IMR-90 (cell line): Measurements from ENCODE around the gene SPTLC2.

ENCODE experiments used
- CEBPB ChIP-seq: IDR thresholded peaks from 2 replicates; pipeline ENCODE4 v1.6.1; 2012; ENCODE audit warnings: low read depth, low read length, improper control_type of control experiment
- CHD1 ChIP-seq: IDR thresholded peaks from 2 replicates; pipeline ENCODE4 v1.6.1; 2012; ENCODE audit warnings: low read depth, low read length, improper control_type of control experiment
- MXI1 ChIP-seq: IDR thresholded peaks from 2 replicates; pipeline ENCODE4 v1.6.1; 2012; ENCODE audit warnings: low read depth, mild to moderate bottlenecking, low read length, moderate library complexity, borderline replicate concordance
- POLR2A ChIP-seq: IDR thresholded peaks from 2 replicates; pipeline ENCODE4 v1.6.1; 2012; ENCODE audit warnings: mild to moderate bottlenecking, low read depth, low read length
- RAD21 ChIP-seq: IDR thresholded peaks from 2 replicates; pipeline ENCODE4 v1.6.1; 2012; ENCODE audit warnings: low read length, improper control_type of control experiment
- RCOR1 ChIP-seq: IDR thresholded peaks from 2 replicates; pipeline ENCODE4 v1.6.1; 2012; ENCODE audit warnings: mild to moderate bottlenecking, low read length, improper control_type of control experiment; ENCODE audit not compliant: insufficient replicate concordance
- RFX5 ChIP-seq: IDR thresholded peaks from 2 replicates; pipeline ENCODE4 v1.8.0; 2012; ENCODE audit warnings: low read depth, mild to moderate bottlenecking, low read length, moderate library complexity
- TF ChIP-seq, protein P1 (sequence below): conservative IDR thresholded peaks from 2 replicates; pipeline ENCODE4 v1.5.1; 2012; ENCODE audit warnings: mild to moderate bottlenecking, low read depth, low read length, improper control_type of control experiment
- TF ChIP-seq, protein P2 (sequence below): fragments of 150-350 bp; IDR thresholded peaks from 2 replicates; pipeline ENCODE4 v1.6.1; 2016; ENCODE audit warnings: low read depth, mild to moderate bottlenecking, low read length, moderate library complexity, borderline replicate concordance

DNA sequence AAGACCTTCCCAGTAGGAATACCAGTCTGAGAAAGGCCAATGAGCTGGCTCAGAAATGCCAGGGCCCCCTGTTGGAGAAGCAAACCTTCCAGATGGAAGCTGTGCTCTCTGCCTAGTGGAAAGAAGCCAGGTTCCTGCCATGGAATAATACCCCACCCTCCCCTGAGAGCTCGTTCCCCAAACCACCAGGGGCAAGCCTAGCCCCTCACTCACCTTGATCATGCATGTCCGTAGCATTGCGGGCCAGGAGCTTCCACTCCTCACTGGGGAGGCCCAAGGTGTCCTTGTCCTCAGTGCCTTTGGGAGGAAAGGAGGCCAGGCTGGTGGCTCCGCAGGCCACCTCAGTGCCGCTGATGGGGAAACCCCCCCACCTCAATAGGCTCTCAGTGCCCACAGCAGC is 138.4 kb downstream of the SPTLC2 start:
- TF ChIP-seq, protein P1, sequence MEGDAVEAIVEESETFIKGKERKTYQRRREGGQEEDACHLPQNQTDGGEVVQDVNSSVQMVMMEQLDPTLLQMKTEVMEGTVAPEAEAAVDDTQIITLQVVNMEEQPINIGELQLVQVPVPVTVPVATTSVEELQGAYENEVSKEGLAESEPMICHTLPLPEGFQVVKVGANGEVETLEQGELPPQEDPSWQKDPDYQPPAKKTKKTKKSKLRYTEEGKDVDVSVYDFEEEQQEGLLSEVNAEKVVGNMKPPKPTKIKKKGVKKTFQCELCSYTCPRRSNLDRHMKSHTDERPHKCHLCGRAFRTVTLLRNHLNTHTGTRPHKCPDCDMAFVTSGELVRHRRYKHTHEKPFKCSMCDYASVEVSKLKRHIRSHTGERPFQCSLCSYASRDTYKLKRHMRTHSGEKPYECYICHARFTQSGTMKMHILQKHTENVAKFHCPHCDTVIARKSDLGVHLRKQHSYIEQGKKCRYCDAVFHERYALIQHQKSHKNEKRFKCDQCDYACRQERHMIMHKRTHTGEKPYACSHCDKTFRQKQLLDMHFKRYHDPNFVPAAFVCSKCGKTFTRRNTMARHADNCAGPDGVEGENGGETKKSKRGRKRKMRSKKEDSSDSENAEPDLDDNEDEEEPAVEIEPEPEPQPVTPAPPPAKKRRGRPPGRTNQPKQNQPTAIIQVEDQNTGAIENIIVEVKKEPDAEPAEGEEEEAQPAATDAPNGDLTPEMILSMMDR = no peak
- TF ChIP-seq RCOR1 = no peak
- no peak for TF ChIP-seq MXI1
- TF ChIP-seq RAD21 = no peak
- TF ChIP-seq, protein P2, sequence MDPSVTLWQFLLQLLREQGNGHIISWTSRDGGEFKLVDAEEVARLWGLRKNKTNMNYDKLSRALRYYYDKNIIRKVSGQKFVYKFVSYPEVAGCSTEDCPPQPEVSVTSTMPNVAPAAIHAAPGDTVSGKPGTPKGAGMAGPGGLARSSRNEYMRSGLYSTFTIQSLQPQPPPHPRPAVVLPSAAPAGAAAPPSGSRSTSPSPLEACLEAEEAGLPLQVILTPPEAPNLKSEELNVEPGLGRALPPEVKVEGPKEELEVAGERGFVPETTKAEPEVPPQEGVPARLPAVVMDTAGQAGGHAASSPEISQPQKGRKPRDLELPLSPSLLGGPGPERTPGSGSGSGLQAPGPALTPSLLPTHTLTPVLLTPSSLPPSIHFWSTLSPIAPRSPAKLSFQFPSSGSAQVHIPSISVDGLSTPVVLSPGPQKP = no peak
- TF ChIP-seq CEBPB = no peak
- TF ChIP-seq POLR2A = no peak
- TF ChIP-seq RFX5 = no peak
- TF ChIP-seq CHD1 = no peak
